H1 (cell line): ENCODE results near the gene CACNG3. TPM values are rescaled to one million over a fixed set of nuclear protein-coding genes. Genes with fewer than 3 reads are reported as not detected.

Experiments
- CTCF ChIA-PET: fragments of 300-600 bp; sonication (Branson Sonifier 250); formaldehyde crosslinking; loops from one replicate; lab custom pipeline; 2021; ENCODE audit not compliant: partially characterized antibody; lab: Charles Lee
- POLR2A ChIA-PET: fragments of 300-600 bp; sonication (Branson Sonifier 250); formaldehyde crosslinking; loops from one replicate; lab custom pipeline; 2021; ENCODE audit warnings: inconsistent platforms; ENCODE audit not compliant: partially characterized antibody; lab: Charles Lee
- DNase-seq, 2 experiments: peaks; one replicate each; pipeline versions ENCODE4 v3.0.0 to v3.0.0-alpha.2; 2010 to 2022; ENCODE audit warnings: low spot score in 2 of 2, low read depth in 1 of 2, mixed read lengths in 1 of 2
- FAIRE-seq: peaks from 2 replicates; lab custom pipeline; 2011; peaks lifted over from hg19 to GRCh38; lab: Jason Lieb, UNC
- H2AFZ ChIP-seq: 2 replicates; pipeline ENCODE4 v1.8.1; 2012; ENCODE audit warnings: low read length, inconsistent platforms
- H2AK5ac ChIP-seq: 2 replicates; pipeline ENCODE4 v1.6.1; 2013; ENCODE audit warnings: low read depth, low read length
- H2BK120ac ChIP-seq: replicated peaks from 2 replicates; pipeline ENCODE3; 2013; ENCODE audit warnings: low read depth, low read length, inconsistent platforms
- H2BK12ac ChIP-seq: 2 replicates; pipeline ENCODE4 v1.6.1; 2013; ENCODE audit warnings: low read depth, low read length
- H2BK15ac ChIP-seq: 2 replicates; pipeline ENCODE4 v1.6.1; 2013; ENCODE audit warnings: low read length
- H2BK20ac ChIP-seq: 2 replicates; pipeline ENCODE4 v1.6.1; 2013; ENCODE audit warnings: low read length
- H2BK5ac ChIP-seq: 2 replicates; pipeline ENCODE4 v1.6.1; 2013; ENCODE audit warnings: low read depth, low read length
- H3K14ac ChIP-seq: 2 replicates; pipeline ENCODE4 v1.6.1; 2013; ENCODE audit warnings: inconsistent platforms; ENCODE audit not compliant: insufficient read length
- H3K18ac ChIP-seq: 2 replicates; pipeline ENCODE4 v1.6.1; 2013; ENCODE audit warnings: low read length; ENCODE audit errors: extremely low read depth
- H3K23ac ChIP-seq: 2 replicates; pipeline ENCODE4 v1.6.1; 2013; ENCODE audit warnings: inconsistent platforms; ENCODE audit not compliant: insufficient read length
- H3K23me2 ChIP-seq: 2 replicates; pipeline ENCODE4 v1.6.1; 2013; ENCODE audit warnings: low read depth, low read length
- H3K27ac ChIP-seq: 2 replicates; pipeline ENCODE4 v1.6.1; 2011; ENCODE audit warnings: low read depth, low read length, inconsistent platforms
- H3K27me3 ChIP-seq, 4 experiments: replicated peaks in 1 of 4; 1 replicate in 1 of 4; 2 replicates in 3 of 4; pipeline versions ENCODE4 v1.6.1 to v1.8.1; 2011 to 2013; ENCODE audit warnings: low read length in 3 of 4, mild to moderate bottlenecking in 3 of 4, inconsistent platforms in 2 of 4, mixed read lengths in 2 of 4, moderate library complexity in 1 of 4; ENCODE audit not compliant: control insufficient read depth in 3 of 4, insufficient read depth in 3 of 4; ENCODE audit errors: extremely low read depth in 1 of 4
- H3K36me3 ChIP-seq, 4 experiments: 2 replicates each; pipeline versions ENCODE4 v1.6.1 to v1.8.1; 2011 to 2013; ENCODE audit warnings: mild to moderate bottlenecking in 4 of 4, low read length in 3 of 4, moderate library complexity in 2 of 4, control low read depth in 1 of 4, inconsistent platforms in 1 of 4; ENCODE audit not compliant: insufficient read depth in 4 of 4, control insufficient read depth in 2 of 4
- H3K4ac ChIP-seq: replicated peaks from 2 replicates; pipeline ENCODE3; 2013; ENCODE audit warnings: low read length, low read depth, mixed read lengths, inconsistent platforms; ENCODE audit not compliant: insufficient read length
- H3K4me1 ChIP-seq, 4 experiments: replicated peaks in 1 of 4; 1 replicate in 1 of 4; 2 replicates in 3 of 4; pipeline versions ENCODE4 v1.6.1 to v1.8.1; 2011 to 2013; ENCODE audit warnings: low read length in 3 of 4, inconsistent platforms in 2 of 4, mixed read lengths in 1 of 4; ENCODE audit not compliant: insufficient read depth in 4 of 4, control insufficient read depth in 3 of 4
- H3K4me2 ChIP-seq, 2 experiments: 2 replicates each; pipeline versions ENCODE4 v1.6.1 to v1.8.1; 2011 to 2013; ENCODE audit warnings: low read depth in 2 of 2, low read length in 2 of 2, control low read depth in 1 of 2, inconsistent platforms in 1 of 2, mild to moderate bottlenecking in 1 of 2; ENCODE audit not compliant: insufficient read depth in 1 of 2
- H3K4me3 ChIP-seq, 4 experiments: fragments of 200-600, 300-600 bp in 1 of 4; sonication (generic), shearing (Covaris generic), sonication (Bioruptor Twin) in 1 of 4; 2 replicates each; pipeline versions ENCODE4 v1.5.1 to v1.8.1; 2011 to 2016; ENCODE audit warnings: low read length in 4 of 4, low read depth in 3 of 4, control low read depth in 2 of 4, inconsistent platforms in 2 of 4, mild to moderate bottlenecking in 2 of 4, mixed read lengths in 1 of 4, moderate library complexity in 1 of 4; ENCODE audit not compliant: insufficient read depth in 2 of 4; ENCODE audit errors: extremely low read depth in 1 of 4
- H3K56ac ChIP-seq: replicated peaks from 2 replicates; pipeline ENCODE3; 2013; ENCODE audit warnings: low read depth, mild to moderate bottlenecking, mixed read lengths, low read length, inconsistent platforms; ENCODE audit not compliant: insufficient read length
- H3K79me1 ChIP-seq: 2 replicates; pipeline ENCODE4 v1.6.1; 2013; ENCODE audit warnings: low read depth, low read length, control low read depth
- H3K79me2 ChIP-seq, 2 experiments: 2 replicates each; pipeline versions ENCODE4 v1.6.1 to v1.8.1; 2012 to 2013; ENCODE audit warnings: low read length in 2 of 2, mild to moderate bottlenecking in 2 of 2, inconsistent platforms in 1 of 2; ENCODE audit not compliant: insufficient read depth in 2 of 2, control insufficient read depth in 1 of 2
- H3K9ac ChIP-seq, 4 experiments: replicated peaks in 1 of 4; 1 replicate in 1 of 4; 2 replicates in 3 of 4; pipeline versions ENCODE4 v1.6.1 to v1.8.1; 2011 to 2013; ENCODE audit warnings: low read depth in 3 of 4, low read length in 3 of 4, control low read depth in 2 of 4, mild to moderate bottlenecking in 2 of 4, moderate library complexity in 2 of 4, inconsistent platforms in 1 of 4; ENCODE audit errors: extremely low read depth in 1 of 4
- H3K9me3 ChIP-seq, 2 experiments: 2 replicates each; pipeline versions ENCODE4 v1.6.1 to v1.8.1; 2012 to 2013; ENCODE audit warnings: mild to moderate bottlenecking in 2 of 2, moderate library complexity in 2 of 2, control low read depth in 1 of 2, inconsistent platforms in 1 of 2, low read depth in 1 of 2, low read length in 1 of 2, mixed read lengths in 1 of 2; ENCODE audit not compliant: insufficient read depth in 2 of 2
- H4K20me1 ChIP-seq, 2 experiments: replicated peaks in 1 of 2; 2 replicates each; pipeline versions ENCODE3 to v1.8.1; 2011 to 2013; ENCODE audit warnings: inconsistent platforms in 2 of 2, low read length in 2 of 2, mild to moderate bottlenecking in 1 of 2; ENCODE audit not compliant: insufficient read depth in 2 of 2, control insufficient read depth in 1 of 2
- H4K5ac ChIP-seq: 2 replicates; pipeline ENCODE4 v1.6.1; 2013; ENCODE audit warnings: low read length, low read depth, mixed read lengths, inconsistent platforms; ENCODE audit not compliant: insufficient read length
- H4K8ac ChIP-seq: 2 replicates; pipeline ENCODE4 v1.8.0; 2013; ENCODE audit warnings: mild to moderate bottlenecking, moderate library complexity, low read length, inconsistent platforms; ENCODE audit not compliant: insufficient read depth; ENCODE audit errors: extremely low read depth
- H4K91ac ChIP-seq: replicated peaks from 2 replicates; pipeline ENCODE3; 2013; ENCODE audit warnings: low read length, mixed read lengths, inconsistent platforms; ENCODE audit not compliant: insufficient read length
- ASH2L ChIP-seq: fragments of 200-600, 300-600 bp; sonication (generic); IDR thresholded peaks from one replicate; pipeline ENCODE4 v1.7.1; 2017; ENCODE audit warnings: low read length
- BRCA1 ChIP-seq: IDR thresholded peaks from 2 replicates; pipeline ENCODE4 v1.6.1; 2012; ENCODE audit warnings: low read depth, low read length, improper control_type of control experiment
- CEBPB ChIP-seq: IDR thresholded peaks from 2 replicates; pipeline ENCODE4 v1.6.1; 2012; ENCODE audit warnings: low read depth, low read length
- CHD1 ChIP-seq: IDR thresholded peaks from 2 replicates; pipeline ENCODE4 v1.6.1; 2012; ENCODE audit warnings: low read depth, low read length, improper control_type of control experiment
- PHF8 ChIP-seq: fragments of 200-600 bp; sonication (generic); conservative IDR thresholded peaks from 2 replicates; pipeline ENCODE4 v1.7.1; 2012; ENCODE audit warnings: low read depth, mild to moderate bottlenecking, inconsistent platforms, low read length, moderate library complexity
- POLR2A ChIP-seq, 2 experiments: IDR thresholded peaks; 1 replicate in 1 of 2; 2 replicates in 1 of 2; pipeline ENCODE4 v1.6.1; 2011; ENCODE audit warnings: low read depth in 2 of 2, low read length in 2 of 2, mild to moderate bottlenecking in 2 of 2; ENCODE audit errors: control extremely low read depth in 1 of 2
- RNF2 ChIP-seq: fragments of 200-900, 300-1000 bp; sonication (generic); IDR thresholded peaks from 2 replicates; pipeline ENCODE4 v1.7.1; 2016; ENCODE audit warnings: borderline replicate concordance, low read depth, mild to moderate bottlenecking, antibody characterized with exemption, low read length; ENCODE audit not compliant: poor library complexity, severe bottlenecking; ENCODE audit errors: missing control alignments
- TEAD4 ChIP-seq: IDR thresholded peaks from 2 replicates; pipeline ENCODE4 v1.6.1; 2012; ENCODE audit warnings: low read depth, low read length, inconsistent platforms, mixed read lengths
- USF2 ChIP-seq: IDR thresholded peaks from 2 replicates; pipeline ENCODE4 v1.6.1; 2011; ENCODE audit warnings: low read length, improper control_type of control experiment
- WGBS, 2 experiments: shearing (Covaris generic) in 1 of 2; methylation state at CpG; one replicate each; pipeline versions ENCODE4 v1.1.6 to v1.1.7; 2013 to 2015; ENCODE audit warnings: low lambda C conversion rate in 2 of 2, mixed read lengths in 2 of 2, inconsistent platforms in 1 of 2, low coverage in 1 of 2, missing lambda C conversion rate in 1 of 2; ENCODE audit not compliant: insufficient replicate concordance in 2 of 2, insufficient coverage in 1 of 2, insufficient read length in 1 of 2; ENCODE audit errors: extremely low coverage in 1 of 2, missing lambda C conversion rate in 1 of 2; 5-methylcytosine and 5-hydroxymethylcytosine counted together
- polyA plus RNA-seq, 7 experiments: library from polyadenylated mRNA; depleted of rRNA in 3 of 7; stranded (reverse) in 5 of 7; unstranded in 2 of 7; fragments of >200 nt in 5 of 7; fragments of 200-250 nt in 2 of 7; gene quantifications; 1 replicate in 5 of 7; 2 replicates in 1 of 7; 4 replicates in 1 of 7; pipeline versions ENCODE4 v1.2.1 to v1.2.3, GENCODE V29; 2011 to 2013; ENCODE audit warnings: missing spikeins in 2 of 7, mixed read lengths in 2 of 7
- total RNA-seq: library from RNA; stranded (reverse); fragmentation: NEBNext Ultra II Directional; extraction: Animal tissue kit (Norgen Biotek cat#: 25700); gene quantifications from 2 replicates; pipeline ENCODE4 v1.2.1, GENCODE V29; 2021

CACNG3 gene
- total and polyA plus RNA-seq, 2 of the 8 experiments (the other 6 are each of a cell fraction or from before 2014, with no cell fraction given) = 0.12 TPM; not detected in 1

- Histone ChIP-seq H3K79me2 (no peaks in the 10 kb centered on the region), H2BK120ac (no peak overlapping the region), H3K18ac (no peak overlapping the region), H3K36me3 (no peaks in the 10 kb centered on the region), H3K4ac (no peak overlapping the region), H4K8ac (no peak overlapping the region), H4K20me1 (no peaks in the 10 kb centered on the region), H3K4me3 (no peak overlapping the region), H2BK20ac (no peak overlapping the region), H2AFZ (no peak overlapping the region), H3K4me1 (peaks cover 3 to 10% (median 7%) of the 10 kb centered on the region in 4 experiments; a peak in 6 of 7 replicates), H3K14ac (no peak overlapping the region), H2BK12ac (no peak overlapping the region), H3K4me2 (no peak overlapping the region), H3K27me3 (no peaks in the 10 kb centered on the region), H3K56ac (no peak overlapping the region), H3K9ac (no peak overlapping the region), H3K27ac (no peak overlapping the region), H4K5ac (no peak overlapping the region), H3K9me3 (no peaks in the 10 kb centered on the region), H4K91ac (no peak overlapping the region), H2BK5ac (no peak overlapping the region), H3K23me2 (no peaks in the 10 kb centered on the region; the same call in 1 of the 2 replicates), H3K23ac (no peak overlapping the region), H3K79me1 (no peaks in the 10 kb centered on the region), H2BK15ac (no peak overlapping the region), H2AK5ac (no peak overlapping the region)
- WGBS, 2 experiments = 98% methylated on average over 3 of the region's 3 CpGs; no CpG with 5 or more reads in 1 of the 2 experiments
- FAIRE-seq = no peak
- TF ChIP-seq ASH2L = no peak
- no peak for TF ChIP-seq POLR2A (IDR thresholded peaks at IDR 0.05; ENCODE audit: control extremely low read depth in 1 of 2, low read depth in 2 of 2, low read length in 2 of 2)
- no peak for TF ChIP-seq TEAD4
- TF ChIP-seq CEBPB = no peak
- no peak for TF ChIP-seq RNF2
- no peak for TF ChIP-seq BRCA1
- TF ChIP-seq USF2 = no peak
- no peak for TF ChIP-seq CHD1
- TF ChIP-seq PHF8 = no peak
- no peak for DNase-seq
- POLR2A ChIA-PET = no interaction called here
- CTCF ChIA-PET = interaction anchor here (1.5 kb wide), 1 partner anchor 136 kb away, joined by 5 read pairs; no protein-coding TSS in a partner anchor
These were observed 49.2 kb upstream of the CACNG3 start for GRCh38 chr16:24206926-24207325.
